HepG2 (cell line): ENCODE measurements around the gene PCGF2. TPM values are rescaled to one million over a fixed set of nuclear protein-coding genes. Genes with fewer than 3 reads are reported as not detected.

Experiments
- ATAC-seq: fragments of 200-7000 bp; cut with Tn5 transposase; 3 replicates; pipeline ENCODE4 v1.9.1; 2020; ENCODE audit warnings: mild to moderate bottlenecking, moderate library complexity
- BruUV-seq: library from RNA; stranded (reverse); fragments of 400-500 nt; replicated peaks from 2 replicates; lab custom pipeline; 2021; lab: Mats Ljungman, UMichigan
- CTCF ChIA-PET: fragments of 300-600 bp; formaldehyde crosslinking; extraction: SDS; loops from one replicate; lab custom pipeline; 2021; ENCODE audit warnings: low total read pairs, inconsistent platforms, low intra/inter-chr PET ratio; lab: Yijun Ruan, JAX
- POLR2A ChIA-PET: fragments of 350-600 bp; sonication (Branson Sonifier 250); formaldehyde crosslinking; loops from one replicate; lab custom pipeline; 2020; ENCODE audit warnings: antibody characterized with exemption, inconsistent platforms; lab: Yijun Ruan, JAX
- DNase-seq: peaks from one replicate; pipeline ENCODE4 v3.0.0-alpha.2; 2015; ENCODE audit warnings: low spot score
- FAIRE-seq: peaks from 3 replicates; lab custom pipeline; 2011; peaks lifted over from hg19 to GRCh38; lab: Jason Lieb, UNC
- H2AFZ ChIP-seq: one replicate; pipeline ENCODE4 v1.6.1; 2011; ENCODE audit warnings: low read length, inconsistent platforms
- H3K27ac ChIP-seq: fragments of 300-600 bp; 3 replicates; pipeline ENCODE4 v1.8.0; 2011; ENCODE audit warnings: mixed run types, mild to moderate bottlenecking, mixed read lengths, low read length, inconsistent platforms; ENCODE audit not compliant: insufficient read depth; ENCODE audit errors: extremely low read length
- H3K27me3 ChIP-seq, 2 experiments: fragments of 200-600 bp in 1 of 2; 2 replicates in 1 of 2; 3 replicates in 1 of 2; pipeline versions ENCODE4 v1.6.0 to v1.8.0; 2011; ENCODE audit warnings: low read length in 2 of 2, mild to moderate bottlenecking in 2 of 2, moderate library complexity in 2 of 2, inconsistent platforms in 1 of 2; ENCODE audit not compliant: insufficient read depth in 2 of 2, control insufficient read depth in 1 of 2
- H3K36me3 ChIP-seq, 2 experiments: fragments of 200-600 bp in 1 of 2; replicated peaks in 1 of 2; 2 replicates in 1 of 2; 3 replicates in 1 of 2; pipeline versions ENCODE4 v1.5.1 to v1.8.0; 2011; ENCODE audit warnings: low read length in 2 of 2, inconsistent platforms in 1 of 2; ENCODE audit not compliant: insufficient read depth in 2 of 2, control insufficient read depth in 1 of 2
- H3K4me1 ChIP-seq: 2 replicates; pipeline ENCODE4 v1.5.1; 2012; ENCODE audit warnings: low read length, inconsistent platforms; ENCODE audit not compliant: insufficient read depth
- H3K4me2 ChIP-seq: 2 replicates; pipeline ENCODE4 v1.6.0; 2011; ENCODE audit warnings: low read depth, low read length, inconsistent platforms
- H3K4me3 ChIP-seq, 3 experiments: fragments of 200-600 bp in 1 of 3; sonication (generic), shearing (Covaris generic) in 1 of 3; replicated peaks in 1 of 3; 2 replicates each; pipeline ENCODE4 v1.5.1; 2011 to 2016; ENCODE audit warnings: low read length in 3 of 3, inconsistent platforms in 2 of 3, low read depth in 2 of 3, mild to moderate bottlenecking in 2 of 3, control low read depth in 1 of 3, mixed read lengths in 1 of 3; ENCODE audit not compliant: insufficient read depth in 1 of 3
- H3K79me2 ChIP-seq: one replicate; pipeline ENCODE4 v1.6.1; 2011; ENCODE audit warnings: low read length, inconsistent platforms; ENCODE audit not compliant: insufficient read depth
- H3K9ac ChIP-seq: 2 replicates; pipeline ENCODE4 v1.6.0; 2011; ENCODE audit warnings: mild to moderate bottlenecking, low read depth, low read length, inconsistent platforms; ENCODE audit not compliant: insufficient read depth
- H3K9me3 ChIP-seq: 2 replicates; pipeline ENCODE4 v1.5.1; 2012; ENCODE audit warnings: mild to moderate bottlenecking, low read length
- H4K20me1 ChIP-seq: 2 replicates; pipeline ENCODE4 v1.6.0; 2011; ENCODE audit warnings: inconsistent platforms, mild to moderate bottlenecking, low read length, moderate library complexity; ENCODE audit not compliant: insufficient read depth
- AGO2 ChIP-seq: fragments of 200-400 bp; formaldehyde crosslinking; optimal IDR thresholded peaks from 2 replicates; pipeline ENCODE3; 2017; ENCODE audit warnings: mild to moderate bottlenecking, low read depth, low read length, moderate library complexity
- HNRNPLL ChIP-seq: fragments of 200-400 bp; formaldehyde crosslinking; IDR thresholded peaks from 2 replicates; pipeline ENCODE4 v1.6.1; 2017; ENCODE audit warnings: mild to moderate bottlenecking, low read depth, low read length; ENCODE audit not compliant: poor library complexity, severe bottlenecking
- MNT ChIP-seq: fragments of 450-650 bp; IDR thresholded peaks from 2 replicates; pipeline ENCODE4 v1.6.1; 2016
- POLR2G ChIP-seq: fragments of 200-400 bp; formaldehyde crosslinking; IDR thresholded peaks from 2 replicates; pipeline ENCODE4 v1.6.1; 2018; ENCODE audit warnings: mild to moderate bottlenecking, low read depth, low read length, moderate library complexity
- RBFOX2 ChIP-seq: fragments of 200-400 bp; formaldehyde crosslinking; IDR thresholded peaks from 2 replicates; pipeline ENCODE4 v1.6.1; 2017; ENCODE audit warnings: low read depth, mild to moderate bottlenecking, low read length
- RBM22 ChIP-seq: fragments of 200-400 bp; formaldehyde crosslinking; optimal IDR thresholded peaks from 2 replicates; pipeline ENCODE3; 2017; ENCODE audit warnings: mild to moderate bottlenecking, low read length, moderate library complexity
- SSRP1 ChIP-seq: IDR thresholded peaks from 2 replicates; pipeline ENCODE4 v1.6.1; 2016; ENCODE audit warnings: control low read depth
- ZNF562 ChIP-seq: sonication (generic); formaldehyde crosslinking; IDR thresholded peaks from 2 replicates; pipeline ENCODE4 v1.8.0; 2022; ENCODE audit warnings: missing genetic modification reagents, borderline replicate concordance
- ZNF644 ChIP-seq: IDR thresholded peaks from 2 replicates; pipeline ENCODE4 v1.6.1; 2016; ENCODE audit warnings: low read depth
- WGBS: methylation state at CpG from one replicate; pipeline ENCODE4 v1.1.6; 2017; ENCODE audit warnings: low lambda C conversion rate; 5-methylcytosine and 5-hydroxymethylcytosine counted together
- in situ Hi-C: cut with HindIII; loops from 2 replicates; pipeline ENCODE4 v1.10.0; 2017; ENCODE audit warnings: low pct_unique_long_range_greater_than_20kb; ENCODE audit not compliant: extremely low pct_ligation_motif_present
- intact Hi-C: fragments of 100-400 bp; cut with micrococcal nuclease; formaldehyde crosslinking; loops from one replicate; pipeline ENCODE4 v1.10.0; 2022; ENCODE audit not compliant: unreplicated experiment
- polyA plus RNA-seq, 8 experiments: library from polyadenylated mRNA; depleted of rRNA in 3 of 8; stranded (reverse) in 7 of 8; unstranded in 1 of 8; fragments of >200 nt; fragmentation: Illumina TruSeq in 4 of 8; extraction: Trizol in 4 of 8; gene quantifications; 2 replicates each; pipeline versions ENCODE4 v1.2.1 to v1.2.3, GENCODE V29; 2011 to 2016; ENCODE audit warnings: low read depth in 4 of 8, missing spikeins in 1 of 8, mixed read lengths in 1 of 8; ENCODE audit not compliant: insufficient read depth in 1 of 8
- total RNA-seq, 5 experiments: library from RNA; depleted of rRNA; stranded (reverse); fragments of >200 nt; fragmentation: Illumina TruSeq; extraction: Trizol; gene quantifications; 2 replicates each; pipeline ENCODE4 v1.2.3, GENCODE V29; 2016; ENCODE audit warnings: low read depth in 1 of 5

Gene PCGF2
- total and polyA plus RNA-seq, 2 of the 13 experiments (the other 11 are each of a cell fraction or from before 2014, with no cell fraction given) = 11.6 to 29.4 TPM

- Histone ChIP-seq H3K4me3 (no peak overlapping the region), H3K79me2 (peaks cover 14% of the 10 kb centered on the region), H3K4me1 (peaks cover 40% of the 10 kb centered on the region), H4K20me1 (peaks cover 4% of the 10 kb centered on the region), H3K9me3 (no peaks in the 10 kb centered on the region), H2AFZ (no peak overlapping the region), H3K36me3 (peaks cover 50 to 95% of the 10 kb centered on the region in 2 experiments), H3K27me3 (no peaks in the 10 kb centered on the region), H3K4me2 (no peak overlapping the region), H3K9ac (no peak overlapping the region), H3K27ac (no peak overlapping the region)
- ATAC-seq (no peak), FAIRE-seq (no peak), DNase-seq (no peak)
- BruUV-seq = no TSS peak
- TF ChIP-seq HNRNPLL (peak; percentile 9), MNT (peak; percentile 84), AGO2 (peak; percentile 80), SSRP1 (CRISPR knock-in tag) (0 out of 2 replicates have a peak, but pooled peaks have one; percentile 24), RBFOX2 (peak; percentile 62), ZNF562 (no peak), RBM22 (peak; percentile 43), ZNF644 (CRISPR knock-in tag) (no peak), POLR2G (0 out of 2 replicates have a peak, but pooled peaks have one; percentile 31)
- intact Hi-C loops (no loop called here), in situ Hi-C loops (no loop called here)
- ChIA-PET CTCF (no interaction called here), POLR2A (interaction anchor here (1.0 to 2.8 kb wide), 3 partner anchors 19 to 35 kb away, joined by 3 to 11 read pairs (median 3); no protein-coding TSS in a partner anchor)
- WGBS = 96% methylated on average over 22 of the region's 26 CpGs
These were observed 36.2 kb downstream of the PCGF2 start for GRCh38 chr17:38711792-38712571.
